Measurements from ENCODE around the gene CMYA5.

Gene CMYA5

GRCh38 chr5:79811081-79811480 is 121.4 kb downstream of the CMYA5 start:
- in situ Hi-C loops (cut with HindIII; ENCODE audit: low pct_ligation_motif_present, low pct_unique_long_range_greater_than_20kb, low sequenced_read_pairs): no loop called here
- no peak for DNase-seq

- in situ Hi-C loops (cut with HindIII; ENCODE audit: low pct_ligation_motif_present, low pct_unique_long_range_greater_than_20kb, low sequenced_read_pairs): no loop called here
- no peak for DNase-seq
Measured at GRCh38 chr5:79811904-79812303, 122.3 kb downstream of the CMYA5 start.

GRCh38 chr5:79814699-79815098 is 125.1 kb downstream of the CMYA5 start:
- in situ Hi-C loops (cut with HindIII; ENCODE audit: low pct_ligation_motif_present, low pct_unique_long_range_greater_than_20kb, low sequenced_read_pairs): no loop called here
- no peak for DNase-seq

GRCh38 chr5:79816014-79816413 is 126.4 kb downstream of the CMYA5 start:
- in situ Hi-C loops (cut with HindIII; ENCODE audit: low pct_ligation_motif_present, low pct_unique_long_range_greater_than_20kb, low sequenced_read_pairs): no loop called here

GRCh38 chr5:79820648-79821047 is 131.0 kb downstream of the CMYA5 start:
- in situ Hi-C loops (cut with HindIII; ENCODE audit: low pct_ligation_motif_present, low pct_unique_long_range_greater_than_20kb, low sequenced_read_pairs): no loop called here
- no peak for DNase-seq

More at GRCh38 chr5:79816014-79816413, 126.4 kb downstream of the CMYA5 start:
- no peak for DNase-seq

- in situ Hi-C loops (cut with HindIII; ENCODE audit: low pct_ligation_motif_present, low pct_unique_long_range_greater_than_20kb, low sequenced_read_pairs): no loop called here
- DNase-seq: no peak
Measured at GRCh38 chr5:79824444-79824843, 134.8 kb downstream of the CMYA5 start.

GRCh38 chr5:79825802-79826201 is 136.2 kb downstream of the CMYA5 start:
- in situ Hi-C loops (cut with HindIII; ENCODE audit: low pct_ligation_motif_present, low pct_unique_long_range_greater_than_20kb, low sequenced_read_pairs): no loop called here
- no peak for DNase-seq

GRCh38 chr5:79827159-79827629 is 137.6 kb downstream of the CMYA5 start:
- no peak for DNase-seq
- in situ Hi-C loops (cut with HindIII; ENCODE audit: low pct_ligation_motif_present, low pct_unique_long_range_greater_than_20kb, low sequenced_read_pairs): no loop called here

- DNase-seq: no peak
- in situ Hi-C loops (cut with HindIII; ENCODE audit: low pct_ligation_motif_present, low pct_unique_long_range_greater_than_20kb, low sequenced_read_pairs): no loop called here
Measured at GRCh38 chr5:79829260-79829659, 139.6 kb downstream of the CMYA5 start.

GRCh38 chr5:79831381-79832309 is 142.0 kb downstream of the CMYA5 start:
- in situ Hi-C loops (cut with HindIII; ENCODE audit: low pct_ligation_motif_present, low pct_unique_long_range_greater_than_20kb, low sequenced_read_pairs): no loop called here
- no peak for DNase-seq

- in situ Hi-C loops (cut with HindIII; ENCODE audit: low pct_ligation_motif_present, low pct_unique_long_range_greater_than_20kb, low sequenced_read_pairs): no loop called here
- DNase-seq: no peak
Measured at GRCh38 chr5:79832911-79833310, 143.3 kb downstream of the CMYA5 start.

- in situ Hi-C loops (cut with HindIII; ENCODE audit: low pct_ligation_motif_present, low pct_unique_long_range_greater_than_20kb, low sequenced_read_pairs): no loop called here
- no peak for DNase-seq
Measured at GRCh38 chr5:79834098-79834753, 144.6 kb downstream of the CMYA5 start.

- in situ Hi-C loops (cut with HindIII; ENCODE audit: low pct_ligation_motif_present, low pct_unique_long_range_greater_than_20kb, low sequenced_read_pairs): no loop called here
- DNase-seq: no peak
Measured at GRCh38 chr5:79834754-79835714, 145.4 kb downstream of the CMYA5 start.

GRCh38 chr5:79837761-79838551 is 148.3 kb downstream of the CMYA5 start:
- no peak for DNase-seq
- in situ Hi-C loops (cut with HindIII; ENCODE audit: low pct_ligation_motif_present, low pct_unique_long_range_greater_than_20kb, low sequenced_read_pairs): no loop called here

GRCh38 chr5:79840084-79840990 is 150.7 kb downstream of the CMYA5 start:
- no peak for DNase-seq
- in situ Hi-C loops (cut with HindIII; ENCODE audit: low pct_ligation_motif_present, low pct_unique_long_range_greater_than_20kb, low sequenced_read_pairs): no loop called here

GRCh38 chr5:79841172-79841571 is 151.5 kb downstream of the CMYA5 start:
- no peak for DNase-seq
- in situ Hi-C loops (cut with HindIII; ENCODE audit: low pct_ligation_motif_present, low pct_unique_long_range_greater_than_20kb, low sequenced_read_pairs): no loop called here
